ENCODE data around the gene ZNF780A.
"Not testable (repeated sequence)": the region's sequence is repeated elsewhere in the genome, so short reads cannot be mapped to it uniquely, and the experiment has no call there.

The ZNF780A gene

DNA sequence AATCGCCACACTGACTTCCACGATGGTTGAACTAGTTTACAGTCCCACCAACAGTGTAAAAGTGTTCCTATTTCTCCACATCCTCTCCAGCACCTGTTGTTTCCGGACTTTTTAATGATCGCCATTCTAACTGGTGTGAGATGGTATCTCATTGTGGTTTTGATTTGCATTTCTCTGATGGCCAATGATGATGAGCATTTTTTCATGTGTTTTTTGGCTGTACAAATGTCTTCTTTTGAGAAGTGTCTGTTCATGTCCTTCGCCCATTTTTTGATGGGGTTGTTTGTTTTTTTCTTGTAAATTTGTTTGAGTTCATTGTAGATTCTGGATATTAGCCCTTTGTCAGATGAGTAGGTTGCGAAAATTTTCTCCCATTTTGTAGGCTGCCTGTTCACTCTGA, 23.4 kb upstream of the ZNF780A start:
- not testable (repeated sequence) for H3K4me3 ChIP-seq (ENCODE audit: low read depth, low read length); H3K27ac ChIP-seq (ENCODE audit: low read depth, low read length); H3K27me3 ChIP-seq (ENCODE audit: control insufficient read depth, insufficient read depth, low read length); H3K9ac ChIP-seq (ENCODE audit: low read depth, low read length); H3K36me3 ChIP-seq (ENCODE audit: control insufficient read depth, insufficient read depth, low read length); H3K4me1 ChIP-seq (ENCODE audit: control insufficient read depth, insufficient read depth, low read length)
- H3K9me3 ChIP-seq (ENCODE audit: control insufficient read depth, insufficient read depth, low read length) = peaks cover 27% of the 10 kb centered on the region

DNA sequence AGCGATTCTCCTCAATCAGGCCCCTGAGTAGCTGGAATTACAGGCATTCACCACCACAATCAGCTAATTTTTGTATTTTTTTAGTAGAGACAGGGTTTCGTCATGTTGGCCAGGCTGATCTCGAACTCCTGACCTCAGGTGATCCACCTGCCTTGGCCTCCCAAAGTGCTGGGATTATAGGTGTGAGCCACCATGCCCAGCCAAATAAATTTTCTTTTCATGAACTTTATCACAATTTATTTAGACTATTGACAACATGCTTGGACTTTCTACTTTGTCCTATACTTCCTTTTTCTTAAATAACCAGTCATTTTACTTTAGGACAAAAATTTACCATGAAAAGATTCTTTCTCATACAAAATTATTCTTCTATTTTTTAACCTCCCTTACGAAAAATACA, 21.5 kb upstream of the ZNF780A start:
- not testable (repeated sequence) for H3K9ac ChIP-seq (ENCODE audit: low read depth, low read length); H3K36me3 ChIP-seq (ENCODE audit: control insufficient read depth, insufficient read depth, low read length); H3K27ac ChIP-seq (ENCODE audit: low read depth, low read length); H3K27me3 ChIP-seq (ENCODE audit: control insufficient read depth, insufficient read depth, low read length); H3K4me1 ChIP-seq (ENCODE audit: control insufficient read depth, insufficient read depth, low read length); H3K4me3 ChIP-seq (ENCODE audit: low read depth, low read length)
- peaks cover 27% of the 10 kb centered on the region for H3K9me3 ChIP-seq (ENCODE audit: control insufficient read depth, insufficient read depth, low read length)

DNA sequence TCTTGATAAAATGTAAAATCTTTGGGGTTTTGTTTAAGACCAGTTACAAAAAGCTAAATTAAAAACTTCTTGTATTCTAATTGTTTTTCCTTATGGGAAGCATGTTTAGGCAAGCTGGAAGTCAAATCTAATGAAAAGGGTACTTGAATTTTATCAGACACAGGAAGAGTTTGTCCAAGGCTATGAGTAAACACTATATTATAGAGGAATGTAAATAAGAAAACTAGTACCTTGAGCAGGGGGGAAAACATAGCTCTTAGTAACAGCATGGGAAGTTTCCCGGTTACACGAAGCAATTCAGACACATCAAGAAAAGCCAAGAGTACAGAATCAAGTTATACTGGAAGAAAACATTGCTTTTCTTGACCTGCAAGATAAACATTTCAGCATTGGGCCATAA, 19.8 kb upstream of the ZNF780A start:
- no peak overlapping the region for H3K27ac ChIP-seq (ENCODE audit: low read depth, low read length)
- no peak overlapping the region for H3K9ac ChIP-seq (ENCODE audit: low read depth, low read length)
- no peaks in the 10 kb centered on the region for H3K4me1 ChIP-seq (ENCODE audit: control insufficient read depth, insufficient read depth, low read length)
- no peaks in the 10 kb centered on the region for H3K27me3 ChIP-seq (ENCODE audit: control insufficient read depth, insufficient read depth, low read length)
- H3K36me3 ChIP-seq (ENCODE audit: control insufficient read depth, insufficient read depth, low read length) = no peaks in the 10 kb centered on the region
- peaks cover 27% of the 10 kb centered on the region for H3K9me3 ChIP-seq (ENCODE audit: control insufficient read depth, insufficient read depth, low read length)
- H3K4me3 ChIP-seq (ENCODE audit: low read depth, low read length) = no peak overlapping the region

DNA sequence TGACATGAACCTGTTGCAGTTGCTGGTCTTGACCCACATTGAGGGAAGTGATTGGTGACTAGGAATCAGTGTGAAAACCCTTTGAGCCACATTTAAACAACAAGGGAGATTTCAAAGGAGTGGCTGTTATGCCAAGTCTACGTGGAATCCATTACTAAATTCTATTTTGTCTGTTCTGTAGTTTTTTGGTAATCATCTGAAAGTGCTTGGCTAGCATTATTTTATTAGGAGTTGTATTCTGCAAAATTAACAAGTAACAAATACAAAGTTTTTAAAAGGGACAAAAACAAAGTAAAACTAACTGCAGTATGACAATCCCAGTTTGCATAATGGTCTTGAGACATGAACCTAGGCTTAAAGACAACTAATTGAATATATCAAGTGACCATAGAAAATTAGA, 14.0 kb upstream of the ZNF780A start:
- Histone ChIP-seq H3K36me3 (ENCODE audit: control insufficient read depth, insufficient read depth, low read length) (no peaks in the 10 kb centered on the region), H3K4me3 (ENCODE audit: low read depth, low read length) (no peak overlapping the region), H3K27ac (ENCODE audit: low read depth, low read length) (no peak overlapping the region), H3K27me3 (ENCODE audit: control insufficient read depth, insufficient read depth, low read length) (no peaks in the 10 kb centered on the region), H3K9me3 (ENCODE audit: control insufficient read depth, insufficient read depth, low read length) (peaks cover under 1% of the 10 kb centered on the region), H3K9ac (ENCODE audit: low read depth, low read length) (no peak overlapping the region), H3K4me1 (ENCODE audit: control insufficient read depth, insufficient read depth, low read length) (no peaks in the 10 kb centered on the region)

DNA sequence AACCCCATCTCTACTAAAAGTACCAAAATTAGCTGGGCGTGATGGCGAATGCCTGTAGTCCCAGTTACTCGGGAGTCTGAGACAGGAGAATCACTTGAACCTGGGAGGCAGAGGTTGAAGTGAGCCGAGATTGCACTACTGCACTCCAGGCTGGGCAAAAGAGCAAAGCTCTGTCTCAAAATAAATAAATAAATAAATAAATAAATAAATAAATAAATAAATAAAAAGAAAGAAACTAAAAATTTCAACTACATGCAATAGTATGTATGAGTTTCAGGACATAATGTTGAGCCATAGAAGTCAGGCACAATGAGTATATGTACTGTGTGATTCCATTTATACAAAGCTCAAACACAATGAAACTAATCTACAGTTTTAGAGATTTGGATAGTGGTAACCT, 12.9 kb upstream of the ZNF780A start:
- no peaks in the 10 kb centered on the region for H3K27me3 ChIP-seq (ENCODE audit: control insufficient read depth, insufficient read depth, low read length)
- H3K4me1 ChIP-seq (ENCODE audit: control insufficient read depth, insufficient read depth, low read length) = no peaks in the 10 kb centered on the region

DNA sequence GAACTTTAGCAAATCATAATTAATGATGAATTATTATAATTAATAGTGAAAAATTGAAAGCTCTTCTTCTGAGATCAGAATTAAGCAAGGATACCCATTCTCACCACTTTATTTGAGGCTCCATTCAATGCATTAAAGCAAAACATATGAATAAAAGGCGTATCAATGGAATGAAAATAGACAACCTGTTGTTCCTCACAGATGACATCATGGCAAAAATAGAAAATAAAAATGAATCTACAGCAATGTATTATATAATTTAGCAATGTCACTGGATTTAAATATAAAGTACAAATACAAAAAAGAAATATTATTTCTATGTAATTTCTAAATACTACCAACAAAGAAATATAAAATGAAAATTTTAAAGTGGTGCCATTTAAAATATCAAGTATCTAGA, 11.1 kb upstream of the ZNF780A start:
- Histone ChIP-seq H3K4me3 (ENCODE audit: low read depth, low read length) (no peak overlapping the region), H3K27ac (ENCODE audit: low read depth, low read length) (no peak overlapping the region), H3K9ac (ENCODE audit: low read depth, low read length) (no peak overlapping the region), H3K4me1 (ENCODE audit: control insufficient read depth, insufficient read depth, low read length) (no peaks in the 10 kb centered on the region), H3K9me3 (ENCODE audit: control insufficient read depth, insufficient read depth, low read length) (no peaks in the 10 kb centered on the region), H3K36me3 (ENCODE audit: control insufficient read depth, insufficient read depth, low read length) (no peaks in the 10 kb centered on the region), H3K27me3 (ENCODE audit: control insufficient read depth, insufficient read depth, low read length) (no peaks in the 10 kb centered on the region)

More for the DNA sequence above, 12.9 kb upstream of the ZNF780A start:
- Histone ChIP-seq H3K9me3 (ENCODE audit: control insufficient read depth, insufficient read depth, low read length) (no peaks in the 10 kb centered on the region), H3K4me3 (ENCODE audit: low read depth, low read length) (no peak overlapping the region), H3K36me3 (ENCODE audit: control insufficient read depth, insufficient read depth, low read length) (no peaks in the 10 kb centered on the region), H3K9ac (ENCODE audit: low read depth, low read length) (no peak overlapping the region), H3K27ac (ENCODE audit: low read depth, low read length) (no peak overlapping the region)

DNA sequence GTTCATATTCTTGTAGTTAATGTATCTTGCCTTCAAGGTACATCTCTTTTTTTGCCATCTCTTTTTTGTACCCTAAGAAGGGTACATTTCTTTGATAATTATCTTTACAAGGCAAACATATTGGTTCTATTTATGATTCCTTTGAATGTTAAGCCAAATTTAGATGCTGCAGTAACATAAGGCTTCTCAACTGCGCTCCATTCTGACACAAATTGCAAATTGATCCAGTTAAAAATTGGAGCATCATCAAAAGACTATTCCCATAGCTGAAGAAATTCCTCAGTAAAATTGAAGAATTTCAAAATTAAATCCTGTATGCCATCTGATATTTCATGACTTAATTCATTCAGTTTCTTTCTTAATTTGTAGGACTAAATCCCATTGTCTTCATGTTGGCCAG, 2.7 kb upstream of the ZNF780A start:
- Histone ChIP-seq H3K4me1 (ENCODE audit: control insufficient read depth, insufficient read depth, low read length) (peaks cover 12% of the 10 kb centered on the region; the same call in 1 of the 2 replicates), H3K4me3 (ENCODE audit: low read depth, low read length) (no peak overlapping the region), H3K9me3 (ENCODE audit: control insufficient read depth, insufficient read depth, low read length) (no peaks in the 10 kb centered on the region; the same call in 1 of the 2 replicates), H3K27ac (ENCODE audit: low read depth, low read length) (no peak overlapping the region), H3K27me3 (ENCODE audit: control insufficient read depth, insufficient read depth, low read length) (no peaks in the 10 kb centered on the region), H3K9ac (ENCODE audit: low read depth, low read length) (no peak overlapping the region), H3K36me3 (ENCODE audit: control insufficient read depth, insufficient read depth, low read length) (no peaks in the 10 kb centered on the region)

DNA sequence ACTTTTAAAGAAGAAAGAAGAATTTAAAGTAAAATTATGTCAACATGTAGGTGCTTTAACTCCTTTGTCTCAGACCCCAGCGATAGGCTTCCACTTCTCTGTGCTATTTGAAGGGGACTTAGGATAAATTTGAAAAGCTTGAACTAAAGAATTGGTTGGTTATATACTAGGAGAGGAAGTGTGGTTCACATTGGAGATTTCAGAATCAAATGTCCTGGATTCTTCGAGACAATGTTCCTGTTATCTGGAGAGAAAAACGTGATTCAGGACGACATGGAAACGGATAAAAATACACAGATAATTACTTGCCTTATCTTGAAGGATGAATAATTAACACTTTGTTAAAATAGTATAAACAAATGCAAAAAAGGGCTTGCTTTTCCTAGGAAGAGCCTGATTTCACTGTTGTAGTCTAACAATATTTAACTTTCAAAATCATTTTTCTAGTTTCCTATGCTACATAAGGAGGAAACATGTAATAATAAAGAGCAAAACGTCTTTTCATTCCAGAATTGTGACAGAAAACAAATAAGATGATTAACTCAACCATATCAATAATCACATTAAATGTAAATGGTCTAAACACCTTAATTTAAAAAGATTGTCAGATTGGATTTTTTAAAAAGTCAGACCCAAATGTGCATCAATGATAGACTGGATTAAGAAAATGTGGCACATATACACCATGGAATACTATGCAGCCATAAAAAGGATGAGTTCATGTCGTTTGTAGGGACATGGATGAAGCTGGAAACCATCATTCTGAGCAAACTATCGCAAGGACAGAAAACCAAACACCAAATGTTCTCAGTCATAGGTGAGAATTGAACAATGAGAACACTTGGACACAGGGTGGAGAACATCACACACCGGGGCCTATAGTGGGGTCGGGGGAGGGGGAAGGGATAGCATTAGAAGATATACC, 724 bp upstream of the ZNF780A start:
- H3K27ac ChIP-seq (ENCODE audit: low read depth, low read length) = peak overlapping the region; percentile 82

DNA sequence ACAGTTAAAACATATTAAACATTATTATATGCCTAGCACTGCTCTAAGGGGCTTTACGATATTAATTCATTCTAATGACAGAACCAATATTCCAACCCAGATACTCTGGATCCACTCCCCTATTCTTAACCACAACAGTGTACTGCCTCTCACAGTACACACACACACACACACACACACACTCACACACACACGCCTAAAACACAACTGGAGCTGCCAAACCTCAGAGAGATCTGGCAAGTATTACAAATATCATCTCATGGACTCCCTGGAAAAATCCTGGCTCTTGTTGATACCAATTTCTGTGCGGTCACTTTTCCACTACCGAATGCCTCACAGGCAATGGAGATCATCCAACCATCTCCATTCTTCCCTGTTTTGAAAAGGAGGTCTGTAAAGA, 1.3 kb downstream of the ZNF780A start:
- no peak overlapping the region for H3K27ac ChIP-seq (ENCODE audit: low read depth, low read length)
- peaks cover 1% of the 10 kb centered on the region; the same call in 1 of the 2 replicates for H3K36me3 ChIP-seq (ENCODE audit: control insufficient read depth, insufficient read depth, low read length)
- H3K27me3 ChIP-seq (ENCODE audit: control insufficient read depth, insufficient read depth, low read length) = no peaks in the 10 kb centered on the region
- peak overlapping the region; percentile 97 for H3K4me3 ChIP-seq (ENCODE audit: low read depth, low read length)
- no peaks in the 10 kb centered on the region; the same call in 1 of the 2 replicates for H3K9me3 ChIP-seq (ENCODE audit: control insufficient read depth, insufficient read depth, low read length)
- H3K4me1 ChIP-seq (ENCODE audit: control insufficient read depth, insufficient read depth, low read length) = peaks cover 12% of the 10 kb centered on the region; the same call in 1 of the 2 replicates
- H3K9ac ChIP-seq (ENCODE audit: low read depth, low read length) = no peak overlapping the region

More for the DNA sequence above, 724 bp upstream of the ZNF780A start:
- peak overlapping the region; percentile 97 for H3K4me3 ChIP-seq (ENCODE audit: low read depth, low read length)
- H3K4me1 ChIP-seq (ENCODE audit: control insufficient read depth, insufficient read depth, low read length) = peaks cover 12% of the 10 kb centered on the region; the same call in 1 of the 2 replicates
- H3K9ac ChIP-seq (ENCODE audit: low read depth, low read length) = peak overlapping the region; percentile 83
- no peaks in the 10 kb centered on the region for H3K36me3 ChIP-seq (ENCODE audit: control insufficient read depth, insufficient read depth, low read length)
- H3K27me3 ChIP-seq (ENCODE audit: control insufficient read depth, insufficient read depth, low read length) = no peaks in the 10 kb centered on the region
- H3K9me3 ChIP-seq (ENCODE audit: control insufficient read depth, insufficient read depth, low read length) = no peaks in the 10 kb centered on the region; the same call in 1 of the 2 replicates

DNA sequence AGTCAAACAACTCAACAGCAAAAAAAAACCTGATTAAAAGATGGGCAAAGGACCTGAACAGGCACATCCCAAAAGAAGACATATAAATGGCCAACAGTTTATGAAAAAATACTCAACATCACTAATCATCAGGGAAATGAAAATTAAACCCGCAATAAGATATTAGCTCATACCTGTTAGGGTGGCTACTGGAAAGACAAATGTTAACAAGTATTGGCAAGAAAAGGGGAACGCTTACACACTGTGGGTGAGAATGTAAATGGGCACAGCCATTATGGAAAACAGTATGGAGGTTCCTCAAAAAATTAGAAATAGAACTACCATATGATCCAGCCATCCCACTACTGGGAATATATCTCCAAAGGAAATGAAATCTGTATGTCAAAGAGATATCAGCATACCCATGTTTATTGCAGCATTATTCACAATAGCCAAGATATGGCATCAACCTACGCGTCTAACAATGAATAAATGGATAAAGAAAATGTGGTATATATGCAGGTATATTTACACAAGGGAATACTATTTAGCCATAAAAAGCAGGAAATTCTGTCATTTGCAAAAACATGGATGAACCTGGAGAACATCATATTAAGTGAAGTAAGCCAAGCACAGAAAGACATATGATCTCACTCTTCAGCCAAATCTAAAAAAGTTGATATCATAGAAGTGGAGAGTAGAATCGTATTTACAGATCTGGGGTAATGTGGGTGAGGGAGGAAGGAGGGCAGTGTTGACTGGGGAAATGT, 2.3 kb downstream of the ZNF780A start:
- no peaks in the 10 kb centered on the region for H3K27me3 ChIP-seq (ENCODE audit: control insufficient read depth, insufficient read depth, low read length)
- no peak overlapping the region for H3K27ac ChIP-seq (ENCODE audit: low read depth, low read length)
- H3K4me3 ChIP-seq (ENCODE audit: low read depth, low read length) = 0 out of 2 replicates have a peak overlapping the region, but pooled peaks have one; percentile 97
- H3K9me3 ChIP-seq (ENCODE audit: control insufficient read depth, insufficient read depth, low read length) = no peaks in the 10 kb centered on the region; the same call in 1 of the 2 replicates
- peaks cover 9% of the 10 kb centered on the region; the same call in 1 of the 2 replicates for H3K36me3 ChIP-seq (ENCODE audit: control insufficient read depth, insufficient read depth, low read length)
- H3K9ac ChIP-seq (ENCODE audit: low read depth, low read length) = no peak overlapping the region
- H3K4me1 ChIP-seq (ENCODE audit: control insufficient read depth, insufficient read depth, low read length) = peaks cover 12% of the 10 kb centered on the region; the same call in 1 of the 2 replicates

DNA sequence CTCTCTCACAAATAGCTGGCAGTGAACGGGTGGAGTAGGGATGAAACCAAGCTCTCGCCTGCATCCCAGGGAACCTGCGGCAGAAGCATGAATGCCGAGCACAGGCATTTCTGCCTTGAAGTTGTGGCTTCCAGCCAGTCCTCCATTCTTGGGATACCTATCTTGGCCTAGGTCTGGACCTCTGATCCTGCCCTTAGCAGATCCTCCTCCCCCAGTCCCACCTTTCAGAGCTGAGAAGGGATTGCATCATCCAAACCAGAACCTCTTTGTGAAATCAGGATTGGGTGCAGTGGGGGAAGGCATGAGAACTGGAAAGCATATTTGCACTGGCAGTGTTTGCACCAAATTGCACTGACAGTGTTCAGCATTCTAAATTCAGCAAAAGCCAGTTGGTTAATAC, 5.8 kb downstream of the ZNF780A start:
- no peaks in the 10 kb centered on the region for H3K27me3 ChIP-seq (ENCODE audit: control insufficient read depth, insufficient read depth, low read length)
- no peak overlapping the region for H3K27ac ChIP-seq (ENCODE audit: low read depth, low read length)
- H3K9me3 ChIP-seq (ENCODE audit: control insufficient read depth, insufficient read depth, low read length) = peaks cover 6% of the 10 kb centered on the region; the same call in 1 of the 2 replicates
- no peak overlapping the region for H3K9ac ChIP-seq (ENCODE audit: low read depth, low read length)
- peaks cover 40% of the 10 kb centered on the region for H3K36me3 ChIP-seq (ENCODE audit: control insufficient read depth, insufficient read depth, low read length)
- peaks cover 9% of the 10 kb centered on the region; the same call in 1 of the 2 replicates for H3K4me1 ChIP-seq (ENCODE audit: control insufficient read depth, insufficient read depth, low read length)
- H3K4me3 ChIP-seq (ENCODE audit: low read depth, low read length) = no peak overlapping the region
